HL-60 (cell line): Measurements from ENCODE around the gene AKAP6.

ENCODE experiments used
- CTCF ChIP-seq: IDR thresholded peaks from one replicate; pipeline ENCODE4 v1.5.1; 2011; ENCODE audit warnings: low read length, control low read depth, inconsistent platforms; ENCODE audit not compliant: insufficient read depth
- GABPA ChIP-seq: IDR thresholded peaks from 2 replicates; pipeline ENCODE4 v1.6.1; 2012; ENCODE audit warnings: low read depth
- POLR2AphosphoS5 ChIP-seq: IDR thresholded peaks from 2 replicates; pipeline ENCODE4 v1.6.1; 2012; ENCODE audit warnings: low read depth
- REST ChIP-seq: IDR thresholded peaks from 2 replicates; pipeline ENCODE4 v1.6.1; 2012; ENCODE audit warnings: low read depth; ENCODE audit not compliant: insufficient replicate concordance
- SPI1 ChIP-seq: IDR thresholded peaks from 2 replicates; pipeline ENCODE4 v1.6.1; 2012; ENCODE audit warnings: low read depth, mild to moderate bottlenecking, borderline replicate concordance

DNA sequence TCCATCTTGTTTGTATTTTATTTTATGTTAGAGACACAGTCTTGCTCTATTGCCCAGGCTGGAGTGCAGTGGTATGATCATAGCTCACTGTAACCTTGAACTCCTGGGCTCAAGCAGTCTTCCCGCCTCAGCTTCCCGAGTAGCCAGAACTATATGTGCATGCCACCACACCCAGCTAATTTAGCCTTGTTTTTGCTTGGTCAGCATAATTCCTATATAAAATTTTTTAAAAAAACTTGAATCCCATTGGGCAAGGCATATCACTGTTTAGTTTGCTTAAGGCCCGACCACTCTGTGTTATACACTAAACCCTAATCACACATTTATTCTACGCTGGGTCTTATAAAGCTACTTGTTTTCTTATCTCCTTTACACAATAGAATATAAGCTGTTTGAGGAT, 266.4 kb downstream of the AKAP6 start:
- TF ChIP-seq CTCF (no peak), REST (no peak), SPI1 (no peak), POLR2AphosphoS5 (no peak), GABPA (no peak)
